COLO668 (cell line): ENCODE data around the gene TCEA2.
"Not testable (repeated sequence)": the region's sequence is repeated elsewhere in the genome, so short reads cannot be mapped to it uniquely, and the experiment has no call there.

ENCODE experiments used
- DNase-seq: peaks from one replicate; lab custom pipeline; 2025; ENCODE audit not compliant: unreplicated experiment; lab: John Stamatoyannopoulos, UW

The TCEA2 gene

DNA sequence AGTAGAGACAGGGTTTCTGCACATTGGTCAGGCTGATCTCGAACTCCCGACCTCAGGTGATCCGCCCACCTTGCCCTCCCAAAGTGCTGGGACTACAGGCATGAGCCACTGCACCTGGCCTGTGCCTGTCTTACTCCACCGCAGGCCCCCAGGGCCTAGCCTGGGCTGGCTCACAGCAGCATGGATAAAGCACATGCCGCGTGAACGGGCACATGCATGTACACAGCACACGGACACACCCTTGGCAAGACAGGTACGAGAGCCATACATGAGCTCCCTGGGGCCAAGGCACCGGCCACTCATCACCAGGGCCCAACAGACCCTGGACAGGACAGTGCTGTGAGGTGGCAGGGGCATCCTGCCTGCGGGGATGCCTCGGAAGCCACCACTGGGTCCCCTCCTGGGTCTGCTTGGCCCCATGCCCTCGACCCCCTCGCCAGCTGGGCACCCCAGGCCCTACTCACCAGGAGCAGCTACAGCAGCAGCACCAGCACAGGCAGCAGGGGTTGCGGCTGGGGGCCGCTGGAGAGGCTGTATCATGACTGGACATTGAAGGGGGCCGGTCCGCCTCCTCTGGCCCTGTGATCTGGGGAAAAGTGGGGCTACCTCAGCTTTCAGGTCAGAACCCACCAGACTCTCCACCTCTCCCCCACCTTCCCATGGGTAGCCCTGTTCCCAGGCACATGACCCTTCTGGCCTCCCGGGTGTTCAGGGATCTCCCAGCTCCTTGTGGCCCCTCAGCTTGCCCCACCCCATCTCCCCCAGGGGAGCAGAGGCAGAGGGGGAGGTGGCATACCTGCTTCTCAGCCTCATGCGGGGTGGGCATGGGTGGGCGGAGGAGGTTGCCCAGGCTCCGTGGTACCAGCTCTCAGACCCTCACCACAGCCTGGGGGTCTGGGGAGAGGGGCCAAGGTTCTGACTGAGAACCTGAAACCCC, 13.3 kb downstream of the TCEA2 start:
- no peak for DNase-seq

DNA sequence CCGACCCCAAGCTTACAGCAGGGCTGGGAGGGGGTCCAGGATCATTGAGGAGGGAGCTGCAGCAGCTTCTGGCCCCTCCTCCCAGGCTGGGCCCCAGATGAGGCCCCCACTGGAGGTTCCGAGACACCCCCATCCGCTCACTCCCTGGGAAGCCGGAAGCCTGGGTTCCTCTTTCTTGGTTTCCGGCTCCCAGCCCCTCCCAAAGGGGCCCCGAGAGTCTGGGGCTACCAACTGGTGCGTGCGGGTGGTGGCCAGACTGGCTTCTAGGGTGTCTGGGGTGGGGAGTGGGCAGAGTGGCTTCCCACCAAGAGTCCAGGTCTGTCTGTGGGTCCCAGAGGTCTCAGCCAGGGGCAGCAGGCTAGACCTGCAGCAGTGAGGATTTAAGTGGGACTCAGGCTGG, 14.1 kb downstream of the TCEA2 start:
- DNase-seq, result no peak

DNA sequence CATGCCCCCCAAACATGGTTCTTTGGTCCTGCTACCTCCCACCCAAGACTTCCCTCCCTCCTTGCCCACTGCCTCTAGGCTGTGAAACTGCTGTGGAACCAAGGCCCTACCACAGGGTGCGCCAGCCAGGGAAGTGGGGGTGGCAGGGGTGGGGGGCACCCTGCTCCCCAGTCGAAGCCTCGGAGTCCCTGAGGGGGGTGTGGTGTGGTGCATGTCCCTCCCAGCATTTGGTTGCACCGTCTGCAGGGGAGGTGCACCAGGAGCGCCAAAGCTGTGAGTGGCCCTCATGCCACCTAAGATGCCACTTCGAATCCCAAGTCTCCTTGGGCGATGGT, 14.5 kb downstream of the TCEA2 start:
- no peak for DNase-seq

DNA sequence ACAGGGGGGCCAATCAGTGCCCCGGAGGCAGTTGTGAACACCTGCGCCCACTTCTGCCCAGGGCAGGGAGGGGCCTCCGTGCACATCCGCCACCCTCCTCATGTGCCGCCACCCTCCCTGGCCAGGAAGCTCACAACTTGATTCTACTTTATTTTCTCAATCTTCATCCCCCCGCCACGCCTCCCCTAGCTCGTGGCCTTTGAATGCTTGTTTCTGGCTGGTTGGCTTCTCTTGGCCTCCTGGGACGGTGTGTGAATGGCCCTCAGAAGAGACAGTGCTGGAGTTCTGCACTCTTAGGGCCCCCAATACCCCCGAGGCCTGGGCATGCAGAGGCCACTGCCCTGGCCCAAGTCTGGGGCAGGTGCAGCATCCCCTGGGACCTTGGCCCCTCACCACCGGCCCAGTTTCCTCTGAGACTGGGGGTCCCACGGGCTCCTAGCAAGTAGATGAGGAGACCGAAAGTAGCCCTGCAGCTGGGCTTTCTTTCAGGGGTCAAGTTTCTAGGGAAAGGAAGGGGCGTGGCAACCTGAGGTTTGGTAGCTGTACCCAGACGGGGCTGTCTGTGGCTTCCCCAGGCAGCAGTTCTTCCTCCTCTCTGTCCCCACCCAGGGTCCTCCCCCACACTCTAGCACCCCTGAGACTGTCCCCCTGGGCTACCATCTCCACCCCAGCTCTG, 15.0 kb downstream of the TCEA2 start:
- no peak for DNase-seq

DNA sequence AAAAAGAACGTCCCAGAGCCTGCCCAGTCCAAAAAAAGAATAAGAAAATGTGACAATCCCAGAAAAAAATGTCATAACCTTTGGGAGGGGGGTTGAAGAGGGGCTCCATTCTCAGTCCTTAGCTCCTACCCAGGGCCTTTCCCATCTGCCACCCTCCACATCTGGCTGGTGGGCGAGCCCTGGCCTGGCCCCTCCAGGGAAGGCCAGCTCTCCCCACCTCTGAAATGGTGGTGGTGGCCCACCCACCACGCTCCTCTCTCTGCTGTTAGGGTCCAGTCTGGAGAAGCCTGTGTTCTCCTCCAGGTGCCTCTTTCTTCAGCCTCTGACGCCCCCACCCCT, 15.9 kb downstream of the TCEA2 start:
- DNase-seq, result no peak

DNA sequence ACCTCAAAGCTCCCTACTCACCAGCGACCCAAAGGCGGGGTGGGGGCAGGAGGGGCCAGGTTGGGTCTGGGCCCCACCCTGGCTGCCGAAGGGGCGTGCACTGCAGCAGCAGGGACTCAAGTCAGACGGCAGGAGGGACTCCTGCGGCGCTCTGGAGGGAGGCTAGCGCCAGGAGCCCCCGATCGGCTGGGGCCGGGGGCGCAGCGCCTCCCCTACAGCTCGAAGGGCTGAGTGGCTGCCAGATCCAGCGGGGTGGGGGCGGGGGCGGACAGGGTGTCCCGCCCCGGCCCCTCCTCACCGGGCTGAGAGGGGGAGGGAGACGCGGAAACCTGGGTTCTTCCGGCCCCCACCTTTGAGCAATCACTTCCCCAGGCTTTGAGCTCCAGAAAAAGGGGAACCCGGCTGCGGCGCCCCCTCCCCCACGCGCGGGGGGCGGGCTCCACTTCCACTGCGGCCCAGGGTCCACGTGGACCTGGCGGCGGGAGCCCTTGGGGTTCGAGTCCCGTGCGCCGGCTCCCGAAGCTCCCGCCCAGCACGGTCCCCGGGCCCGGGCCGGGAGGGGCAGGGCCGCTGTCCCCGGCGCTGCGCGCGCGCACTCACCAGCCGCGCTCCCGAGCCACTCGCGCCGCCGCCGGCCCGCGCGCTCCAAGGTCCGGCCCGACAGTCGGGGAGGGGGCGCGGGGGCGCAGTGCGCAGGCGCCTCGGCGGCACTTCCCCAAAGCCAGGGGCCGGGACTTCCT, 16.4 kb downstream of the TCEA2 start, which contains the start of gene RGS19:
TSS of gene RGS19 (minus strand) at position 246 of the 740 bp plus-strand sequence. CDS start 2,632 bp downstream, outside the sequence.
- DNase-seq, result peak; percentile 46

DNA sequence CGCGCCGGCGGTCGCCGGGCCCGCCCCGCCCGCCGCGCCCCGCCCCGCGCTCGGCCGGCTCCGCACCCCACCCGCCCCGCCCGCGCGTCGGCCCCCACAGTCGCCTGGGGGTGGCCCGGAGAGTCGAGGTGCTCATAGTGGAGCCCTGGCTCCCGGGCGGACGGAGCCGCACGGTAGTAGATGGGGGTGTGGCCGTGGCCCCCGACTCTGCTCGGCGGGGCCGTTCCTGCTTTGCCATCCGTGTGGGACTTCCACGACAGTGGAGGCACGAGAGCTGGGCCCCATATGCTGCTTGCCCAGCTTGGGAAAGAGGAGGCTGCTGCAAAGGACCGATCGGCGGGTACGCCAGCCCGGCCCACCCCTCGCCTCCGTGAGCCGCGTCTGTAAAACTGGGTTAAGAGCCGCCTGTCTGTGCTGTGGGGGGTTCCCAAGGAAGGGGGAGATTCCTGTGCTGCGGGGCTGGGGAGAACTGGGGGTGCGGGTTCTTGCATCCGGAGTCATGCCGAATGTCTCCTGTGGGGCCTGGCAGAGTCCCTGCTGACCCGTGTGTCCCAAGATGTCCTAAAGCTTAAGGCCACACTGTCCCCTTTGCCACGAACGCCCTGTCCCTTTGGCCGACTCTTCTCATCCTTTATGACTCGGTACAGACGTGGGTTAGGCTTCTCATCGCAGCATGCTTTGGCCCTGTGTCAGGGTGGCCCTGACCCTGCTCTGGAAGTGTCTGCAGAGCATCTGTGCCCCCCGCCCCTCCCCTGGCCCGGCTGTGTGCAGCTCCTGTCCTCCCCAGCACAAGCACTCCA, 17.2 kb downstream of the TCEA2 start, which contains the start of gene OPRL1:
TSS of gene OPRL1 (plus strand) at position 70 of the 800 bp plus-strand sequence. CDS start 12,639 bp downstream, outside the sequence.
- no peak for DNase-seq

DNA sequence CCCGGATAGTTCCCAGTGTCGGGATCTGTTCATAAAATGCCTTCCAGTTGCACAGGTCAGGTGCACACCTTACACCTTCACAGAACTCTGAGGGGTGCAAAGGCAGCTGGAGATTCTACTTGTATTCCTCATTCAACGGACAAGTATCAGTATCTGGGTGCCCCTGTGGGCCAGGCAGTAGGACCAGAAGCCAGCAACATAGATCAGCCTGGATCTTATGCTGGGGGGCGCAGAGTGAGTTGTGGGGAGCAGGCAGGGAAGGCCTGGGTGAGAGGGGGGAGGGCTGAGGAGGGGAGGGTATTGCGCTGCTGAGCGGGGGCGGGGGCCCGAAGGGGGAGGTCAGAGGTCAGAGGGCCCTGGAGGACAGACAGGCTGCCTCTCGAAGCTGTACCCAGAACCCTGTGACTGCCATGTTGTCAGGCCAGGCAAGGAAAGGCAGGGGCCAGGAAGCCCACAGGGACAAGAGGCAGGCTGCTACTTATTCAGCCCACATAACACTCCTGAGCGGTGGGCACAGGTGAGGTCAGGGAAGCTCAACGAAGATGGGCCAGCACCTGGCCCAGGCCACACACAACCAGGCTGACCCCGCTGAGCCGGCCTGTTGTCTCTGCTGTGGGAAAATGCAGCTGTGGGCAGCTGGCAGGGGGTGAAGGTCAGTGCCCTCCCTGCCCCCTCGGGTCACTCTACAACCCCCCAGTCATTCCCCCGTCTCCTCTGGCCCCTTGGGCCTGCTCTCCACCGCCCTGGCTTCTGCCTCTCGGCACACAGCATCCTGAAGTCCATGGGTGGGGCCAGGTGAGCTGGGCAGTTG, 18.0 kb downstream of the TCEA2 start:
- DNase-seq, result no peak

DNA sequence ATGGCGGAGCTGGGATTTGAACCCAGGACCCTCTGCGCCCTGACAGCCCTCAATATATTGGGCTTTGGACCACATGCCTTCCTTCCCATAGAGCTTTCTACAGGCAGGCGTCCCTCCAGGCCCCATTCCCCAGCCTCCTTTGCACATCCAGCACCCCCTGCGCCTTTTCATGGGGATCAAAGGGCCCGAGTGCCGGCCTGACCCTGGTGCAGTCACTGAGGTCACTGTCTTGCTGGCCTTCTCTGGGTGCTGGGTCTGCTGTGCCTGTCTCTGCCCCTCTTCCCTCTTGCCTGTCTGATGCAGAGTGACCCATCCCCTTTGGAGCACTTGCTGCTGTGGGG, 18.6 kb downstream of the TCEA2 start:
- no peak for DNase-seq

DNA sequence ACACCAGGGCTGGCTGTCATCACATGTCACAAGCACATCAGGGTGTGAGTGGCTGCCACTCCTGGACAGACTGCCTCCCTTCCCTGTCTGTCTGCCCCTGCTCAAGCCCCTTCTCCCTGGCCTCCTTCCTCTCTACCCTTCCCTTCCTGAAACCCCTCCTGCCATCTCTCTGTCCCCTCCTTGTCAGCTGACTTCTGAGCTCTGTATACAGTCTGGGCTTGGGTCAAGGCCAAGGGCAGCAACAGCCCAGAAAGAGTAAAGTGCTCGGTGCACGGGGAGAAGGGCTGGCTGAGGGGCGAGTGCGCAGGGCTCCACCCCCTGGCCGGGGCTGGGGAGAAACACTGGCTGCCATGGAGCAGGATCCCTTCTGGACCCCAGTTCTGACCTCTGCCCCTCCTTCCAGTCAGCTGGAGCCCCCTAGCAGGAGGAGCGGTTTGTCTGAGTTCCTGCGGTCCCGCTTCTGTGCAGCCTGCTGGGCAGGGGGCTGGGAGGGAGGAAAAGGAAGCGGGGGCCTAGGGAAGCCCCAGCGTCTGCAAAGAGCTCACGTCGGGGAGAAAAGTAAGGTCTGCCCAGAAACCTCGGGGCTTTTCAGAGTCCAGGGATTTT, 19.2 kb downstream of the TCEA2 start:
- no peak for DNase-seq

DNA sequence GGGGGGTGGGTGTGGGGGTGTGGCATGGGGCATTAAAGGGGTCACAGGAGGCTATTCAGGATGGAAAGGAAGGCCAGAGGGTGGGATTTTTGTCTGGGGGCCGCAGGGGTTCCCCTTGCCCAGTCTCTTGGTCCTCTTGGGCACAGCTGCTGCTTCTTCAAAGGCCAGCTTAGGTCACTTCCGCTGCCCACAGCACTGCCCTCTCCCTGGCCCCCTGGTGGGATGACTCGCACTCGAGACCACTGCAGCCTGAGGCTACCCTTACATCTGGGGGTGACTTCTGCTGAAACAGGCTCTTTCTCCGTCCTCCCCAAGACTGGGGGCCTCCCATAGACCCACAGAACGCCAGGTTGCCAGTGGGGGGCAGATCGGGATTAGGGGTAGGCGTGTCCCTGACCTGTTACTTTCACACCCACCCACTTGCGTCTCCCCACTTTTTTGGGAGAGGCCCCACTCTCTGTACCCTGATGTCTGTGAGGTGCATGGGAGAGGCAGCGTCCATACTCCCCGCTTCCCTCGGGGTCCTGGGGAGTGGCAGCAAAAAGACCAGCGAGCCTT, 19.9 kb downstream of the TCEA2 start:
- DNase-seq, result no peak

DNA sequence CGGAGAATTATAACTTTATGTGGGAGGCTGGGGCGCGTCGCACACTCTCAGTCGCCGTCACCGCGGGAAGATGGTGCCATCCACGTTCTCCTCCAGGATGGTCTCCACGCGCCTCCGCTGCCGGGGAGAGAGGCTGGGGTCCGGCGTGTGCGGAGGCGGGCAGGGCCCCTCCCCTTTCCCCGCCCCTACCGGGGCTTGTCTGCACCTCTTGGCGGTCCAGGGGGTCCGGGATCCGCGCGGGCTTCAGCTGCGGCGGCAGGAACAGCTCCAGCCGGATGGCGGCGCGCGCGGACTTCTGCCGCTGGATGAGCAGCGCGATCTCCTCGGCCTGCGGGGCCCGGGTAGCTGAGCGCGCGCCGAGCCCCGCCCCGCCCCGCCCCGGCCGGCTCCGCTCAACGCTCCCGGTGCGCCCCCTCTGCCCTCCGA, 20.4 kb downstream of the TCEA2 start:
- peak; percentile 79 for DNase-seq

DNA sequence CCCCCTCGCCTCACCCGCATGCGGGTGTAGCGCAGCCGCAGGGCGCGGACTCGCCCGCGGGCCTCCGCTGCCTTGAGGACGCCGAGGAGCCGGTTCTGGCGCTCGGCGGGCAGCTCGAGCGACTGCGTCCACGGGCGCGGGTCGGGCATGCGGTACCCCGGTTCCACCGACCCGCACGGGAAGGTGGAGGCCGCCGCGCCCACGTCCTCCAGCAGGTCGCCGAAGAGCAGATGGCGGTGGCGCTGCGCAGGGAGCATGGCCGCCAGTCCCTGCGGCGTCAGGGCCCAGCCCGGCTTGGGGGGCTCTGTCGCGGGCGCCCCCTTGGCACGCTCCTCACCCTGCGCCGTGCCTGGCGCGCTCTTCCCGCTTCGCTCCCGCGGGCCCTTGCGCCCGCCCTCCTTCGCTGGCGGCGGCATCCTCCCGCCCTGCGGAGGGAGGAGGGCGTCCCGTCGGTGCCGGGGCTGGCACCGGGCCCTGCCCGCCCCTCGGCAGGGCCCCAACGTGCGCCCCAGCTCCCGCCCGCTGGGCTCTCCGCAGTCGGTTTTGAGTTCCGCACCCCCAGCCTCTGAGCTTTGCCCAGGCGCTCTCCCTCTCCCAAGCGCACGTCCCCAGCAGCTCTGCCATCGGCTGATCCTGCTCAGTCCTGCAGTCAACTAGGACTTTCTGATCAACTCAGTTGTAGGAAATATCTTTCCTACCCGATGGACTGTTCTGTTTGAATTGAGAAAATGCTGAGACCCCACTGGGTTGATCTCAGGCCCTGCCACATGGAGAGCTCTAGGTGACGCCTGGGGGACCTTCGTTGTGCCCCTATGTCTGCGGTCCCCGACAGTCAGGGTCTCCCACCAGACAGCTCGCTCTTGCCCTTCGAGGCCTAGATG, 21.0 kb downstream of the TCEA2 start, which contains the start of gene LKAAEAR1:
TSS of gene LKAAEAR1 (minus strand) at position 595 of the 881 bp plus-strand sequence. CDS start at position 416, 179 bp downstream.
- DNase-seq, result no peak

DNA sequence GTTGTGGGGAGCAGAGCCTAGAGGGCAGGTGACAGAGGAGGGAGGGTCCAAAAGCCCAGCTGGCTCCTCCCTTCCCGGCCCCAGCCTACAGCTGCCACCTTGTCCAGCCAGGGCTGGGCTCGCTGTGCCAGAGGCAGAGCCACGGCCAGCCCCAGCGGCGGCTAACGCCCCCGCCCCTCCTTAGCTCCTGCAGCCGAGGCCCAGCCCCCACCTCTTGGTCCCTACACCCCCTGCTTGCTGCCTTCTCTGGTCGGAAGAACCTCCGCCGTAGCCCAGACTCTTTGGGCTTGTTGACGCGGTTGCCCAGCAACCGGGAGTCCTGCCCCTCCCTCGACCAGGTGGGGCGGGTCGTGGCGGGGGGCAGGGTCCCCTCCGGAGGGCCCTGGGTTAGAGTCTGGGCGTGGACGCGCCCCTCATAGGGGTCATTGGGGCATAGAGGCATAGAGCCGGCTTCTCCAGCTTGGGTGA, 21.7 kb downstream of the TCEA2 start:
- no peak for DNase-seq

DNA sequence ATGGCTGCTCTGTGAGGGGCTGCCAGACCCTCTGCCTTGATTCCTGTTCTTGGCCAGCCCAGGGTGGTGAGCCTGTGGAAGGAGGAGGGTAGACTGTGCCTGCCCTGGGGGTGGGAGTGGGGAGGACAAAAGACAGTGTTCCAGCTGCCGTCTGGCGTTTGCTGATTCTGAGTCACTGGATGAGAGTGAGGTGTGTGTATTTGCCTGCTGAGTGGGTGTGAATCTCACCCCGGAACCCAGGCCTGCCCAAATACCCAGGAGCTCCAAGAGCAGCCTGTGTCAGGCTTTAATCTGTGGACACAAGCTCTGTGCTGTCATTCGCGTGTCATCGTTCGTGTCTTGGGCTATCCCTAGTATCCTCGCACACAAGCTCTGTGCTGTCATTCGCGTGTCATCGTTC, 23.8 kb downstream of the TCEA2 start:
- DNase-seq, result no peak

DNA sequence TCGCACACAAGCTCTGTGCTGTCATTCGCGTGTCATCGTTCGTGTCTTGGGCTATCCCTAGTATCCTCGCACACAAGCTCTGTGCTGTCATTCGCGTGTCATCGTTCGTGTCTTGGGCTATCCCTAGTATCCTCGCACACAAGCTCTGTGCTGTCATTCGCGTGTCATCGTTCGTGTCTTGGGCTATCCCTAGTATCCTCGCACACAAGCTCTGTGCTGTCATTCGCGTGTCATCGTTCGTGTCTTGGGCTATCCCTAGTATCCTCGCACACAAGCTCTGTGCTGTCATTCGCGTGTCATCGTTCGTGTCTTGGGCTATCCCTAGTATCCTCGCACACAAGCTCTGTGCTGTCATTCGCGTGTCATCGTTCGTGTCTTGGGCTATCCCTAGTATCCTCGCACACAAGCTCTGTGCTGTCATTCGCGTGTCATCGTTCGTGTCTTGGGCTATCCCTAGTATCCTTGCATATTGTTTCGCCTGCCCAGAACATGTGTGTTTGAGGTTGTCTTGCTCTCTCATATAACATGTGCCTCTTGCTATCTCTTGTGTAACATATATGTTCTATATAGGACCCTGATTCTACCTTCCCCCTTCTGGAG, 24.3 kb downstream of the TCEA2 start:
- DNase-seq, result not testable (repeated sequence)

DNA sequence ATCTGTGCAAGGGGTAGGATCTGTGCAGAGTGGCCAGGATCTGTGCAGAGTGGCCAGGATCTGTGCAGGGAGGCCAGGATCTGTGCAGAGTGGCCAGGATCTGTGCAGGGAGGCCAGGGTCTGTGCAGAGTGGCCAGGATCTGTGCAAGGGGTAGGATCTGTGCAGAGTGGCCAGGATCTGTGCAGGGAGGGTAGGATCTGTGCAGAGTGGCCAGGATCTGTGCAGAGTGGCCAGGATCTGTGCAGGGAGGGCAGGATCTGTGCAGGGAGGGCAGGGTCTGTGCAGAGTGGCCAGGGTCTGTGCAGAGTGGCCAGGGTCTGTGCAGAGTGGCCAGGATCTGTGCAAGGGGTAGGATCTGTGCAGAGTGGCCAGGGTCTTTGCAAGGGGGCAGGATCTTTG, 25.6 kb downstream of the TCEA2 start:
- not testable (repeated sequence) for DNase-seq

DNA sequence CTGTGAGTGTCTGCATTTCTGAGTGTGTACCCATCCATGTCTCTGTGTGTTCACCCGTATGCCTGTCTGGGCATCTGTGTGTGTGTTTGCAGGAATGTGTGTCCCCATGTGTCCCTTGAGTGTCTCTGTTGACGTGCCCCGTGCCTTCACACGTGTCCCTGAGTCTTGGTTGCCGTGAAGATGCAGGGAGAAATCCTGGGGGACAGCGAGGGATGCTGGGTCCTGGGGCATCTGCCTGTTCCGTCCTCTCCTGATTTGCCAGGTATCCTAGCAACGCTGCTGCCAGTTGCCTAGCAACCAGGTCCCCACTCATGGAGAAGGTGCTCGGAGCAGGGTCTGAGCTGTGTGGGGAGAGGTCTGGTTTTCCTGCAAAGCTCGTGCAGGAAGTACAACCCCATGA, 27.2 kb downstream of the TCEA2 start:
- DNase-seq, result peak; percentile 30
